K562 treated with DMSO at 1 percent for 4 hours (cell line): ENCODE results near the gene COL23A1. TPM values are rescaled to one million over a fixed set of nuclear protein-coding genes. Genes with fewer than 3 reads are reported as not detected.

Experiments
- total RNA-seq: library from RNA; unstranded; fragments of 300-600 nt; gene quantifications from 2 replicates; pipeline ENCODE4 v1.2.3, GENCODE V29; 2022; ENCODE audit not compliant: insufficient read depth

COL23A1 gene
- not detected in 2 replicates for total RNA-seq

GRCh38 chr5:178590141-178590923 lies at the start of gene COL23A1:
Gene COL23A1 (minus strand): TSS chr5:178590393.

DNA sequence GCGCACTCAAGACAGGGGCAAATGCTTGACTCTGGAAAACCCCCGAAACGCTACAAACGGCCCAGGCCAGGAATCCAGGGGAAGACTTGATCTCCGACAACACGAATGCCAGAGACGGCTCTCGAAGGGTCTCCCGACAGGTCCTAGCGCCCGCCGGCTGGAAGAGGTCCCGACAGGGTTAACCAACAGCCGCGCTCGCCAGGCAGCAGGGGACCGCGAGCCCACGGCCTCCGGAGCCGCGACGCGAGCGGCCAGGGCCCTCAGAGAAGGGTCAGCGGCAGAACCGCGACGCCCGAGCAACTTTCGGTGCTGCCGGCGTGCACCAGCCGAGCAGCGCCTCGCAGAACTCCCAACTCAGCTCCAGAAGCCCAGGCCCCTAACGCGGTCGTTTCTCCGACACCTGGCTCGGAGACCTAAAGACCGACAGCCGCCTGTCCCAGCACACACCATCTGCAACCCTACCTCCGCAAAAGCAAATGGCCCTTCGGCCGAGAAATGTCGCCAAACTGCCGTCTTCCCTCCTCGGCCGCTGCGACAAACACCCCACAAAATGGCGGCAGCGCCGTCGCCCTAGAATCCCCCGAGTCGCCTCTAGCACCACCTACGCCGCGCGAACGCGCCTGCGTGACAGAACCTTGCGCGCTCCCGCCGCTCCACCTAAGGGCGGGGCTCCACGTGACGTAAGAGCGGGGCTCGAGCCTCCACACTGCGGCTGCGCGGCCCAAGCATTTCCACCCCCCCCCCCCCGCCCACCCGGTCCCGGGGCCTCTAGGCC lies 36.5 kb upstream of the COL23A1 start, which contains the start of gene CLK4:
Gene CLK4 (minus strand): TSS at position 567 of the 775 bp plus-strand sequence. CDS start 3,634 bp downstream, outside the sequence.

DNA sequence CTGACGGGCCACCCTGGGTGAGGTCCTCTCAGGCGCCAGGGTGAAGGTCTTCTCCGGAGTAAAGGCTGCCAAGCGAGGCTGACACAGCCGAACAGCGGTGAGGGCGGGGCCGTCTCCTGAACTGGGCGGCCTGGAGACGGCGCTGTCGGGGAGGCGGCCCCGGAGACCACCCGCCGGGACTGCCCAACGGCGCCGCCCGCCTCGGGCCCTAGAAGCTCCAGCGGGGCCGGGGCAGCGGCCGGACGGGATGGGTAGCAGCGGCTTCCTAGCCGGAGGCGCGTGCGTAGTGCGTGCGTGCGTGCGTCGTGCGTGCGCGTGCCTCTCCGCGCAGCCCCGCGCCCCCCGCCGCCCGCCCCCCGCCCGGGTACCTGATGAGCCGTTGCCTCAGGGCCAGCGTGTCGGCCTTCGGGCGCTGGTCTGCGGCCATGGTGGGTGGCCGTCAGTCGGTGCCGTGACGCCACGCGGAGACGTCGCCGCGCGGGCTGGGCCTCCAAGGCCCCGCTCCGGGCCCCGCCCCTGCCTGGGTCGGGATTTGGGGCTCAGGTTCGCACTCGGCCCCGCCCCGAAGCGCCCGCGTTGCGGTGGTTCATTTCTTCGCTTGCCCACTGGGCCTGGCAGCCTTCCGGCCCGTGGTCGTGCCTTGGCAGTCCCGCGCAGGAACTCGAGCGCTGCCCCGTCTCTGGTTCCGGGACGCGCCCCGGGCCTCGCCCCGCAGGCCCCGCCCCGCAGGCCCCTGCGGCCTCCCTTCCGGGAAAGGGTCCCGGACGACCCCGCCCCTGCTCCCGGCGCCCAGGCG lies 357.9 kb downstream of the COL23A1 start, which contains the start of gene PHYKPL:
Gene PHYKPL (minus strand): TSS at position 679 of the 796 bp plus-strand sequence. CDS start 252 bp downstream, at position 427.

DNA sequence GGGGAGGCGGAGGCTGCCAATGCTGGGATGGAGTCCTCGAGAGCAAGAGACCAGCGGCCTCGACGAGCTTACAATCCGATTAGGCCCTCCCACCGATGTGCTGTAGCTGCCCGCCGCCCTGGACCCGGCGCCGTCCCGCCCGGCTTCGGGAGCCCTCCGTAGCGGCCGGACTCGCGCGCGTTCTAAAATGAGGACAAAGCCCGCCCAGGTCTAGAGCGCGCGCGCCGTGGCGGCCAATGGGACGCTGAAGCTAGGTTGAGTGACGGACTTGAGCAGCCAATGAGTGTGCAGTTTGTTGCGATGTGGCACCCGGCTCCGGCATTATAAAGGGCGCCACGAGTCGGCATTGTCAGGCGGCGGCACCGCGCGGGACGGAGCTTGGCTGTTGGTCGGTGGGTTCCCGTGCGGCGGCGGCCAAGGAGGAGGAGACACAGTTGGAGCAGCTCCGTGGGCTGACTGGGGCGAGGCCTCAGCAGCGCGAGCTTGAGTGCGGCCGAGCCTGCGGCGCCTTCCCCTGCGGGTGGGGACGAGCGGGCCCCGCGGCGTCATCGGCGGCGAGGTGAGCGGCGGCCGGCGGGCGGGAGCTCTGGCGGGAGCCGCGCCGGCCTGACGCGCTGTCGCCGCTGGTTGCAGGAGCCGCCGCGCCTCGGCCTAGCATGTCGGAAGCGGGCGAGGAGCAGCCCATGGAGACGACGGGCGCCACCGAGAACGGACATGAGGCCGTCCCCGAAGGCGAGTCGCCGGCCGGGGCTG lies 385.8 kb downstream of the COL23A1 start, which contains the start of gene HNRNPAB:
Gene HNRNPAB (plus strand): TSS at position 352 of the 753 bp plus-strand sequence. CDS start 305 bp downstream, at position 657.

Other genes with a start within 250 kb of the COL23A1 start
- gene CLK4, start 36.7 kb upstream of the COL23A1 start, total RNA-seq = 8.9 and 9.5 TPM in 2 replicates
- gene ZNF354A, start 140.3 kb upstream of the COL23A1 start, total RNA-seq = 0.84 and 3.4 TPM in 2 replicates